Measurements from ENCODE around the gene SMOC1.

Gene SMOC1

GRCh38 chr14:69863083-69863482, 16.1 kb upstream of the SMOC1 start:
- no peak for DNase-seq (ENCODE audit: low read depth in 2 of 2)

GRCh38 chr14:69865701-69866365, 13.4 kb upstream of the SMOC1 start:
- no peak for DNase-seq (ENCODE audit: low read depth in 2 of 2)

GRCh38 chr14:69868363-69868963, 10.8 kb upstream of the SMOC1 start:
- no peak for DNase-seq (ENCODE audit: low read depth in 2 of 2)

- no peak for DNase-seq (ENCODE audit: low read depth in 2 of 2)
These were observed 8.6 kb upstream of the SMOC1 start for GRCh38 chr14:69870613-69871012.

- no peak for DNase-seq (ENCODE audit: low read depth in 2 of 2)
These were observed 5.1 kb upstream of the SMOC1 start for GRCh38 chr14:69873877-69874780.

GRCh38 chr14:69876221-69876847, 2.9 kb upstream of the SMOC1 start:
- no peak for DNase-seq (ENCODE audit: low read depth in 2 of 2)

- DNase-seq (ENCODE audit: low read depth in 2 of 2): no peak
These were observed 2.3 kb upstream of the SMOC1 start for GRCh38 chr14:69876848-69877306.

- DNase-seq (ENCODE audit: low read depth in 2 of 2): no peak
These were observed 1.7 kb upstream of the SMOC1 start for GRCh38 chr14:69877492-69877891.

- no peak for DNase-seq (ENCODE audit: low read depth in 2 of 2)
These were observed 965 bp upstream of the SMOC1 start for GRCh38 chr14:69878251-69878650.

- no peak for DNase-seq (ENCODE audit: low read depth in 2 of 2)
These were observed 850 bp downstream of the SMOC1 start for GRCh38 chr14:69880044-69880487.

- DNase-seq (ENCODE audit: low read depth in 2 of 2): no peak
These were observed 1.7 kb downstream of the SMOC1 start for GRCh38 chr14:69880893-69881292.

- DNase-seq (ENCODE audit: low read depth in 2 of 2): no peak
These were observed 3.1 kb downstream of the SMOC1 start for GRCh38 chr14:69882116-69882864.

GRCh38 chr14:69882915-69883314, 3.7 kb downstream of the SMOC1 start:
- DNase-seq (ENCODE audit: low read depth in 2 of 2): no peak

- DNase-seq (ENCODE audit: low read depth in 2 of 2): no peak
These were observed 7.4 kb downstream of the SMOC1 start for GRCh38 chr14:69886453-69887242.

- DNase-seq (ENCODE audit: low read depth in 2 of 2): no peak
These were observed 8.8 kb downstream of the SMOC1 start for GRCh38 chr14:69887740-69888657.

GRCh38 chr14:69891422-69891821, 12.2 kb downstream of the SMOC1 start:
- DNase-seq (ENCODE audit: low read depth in 2 of 2): no peak

- DNase-seq (ENCODE audit: low read depth in 2 of 2): no peak
These were observed 15.9 kb downstream of the SMOC1 start for GRCh38 chr14:69895109-69895508.

- DNase-seq (ENCODE audit: low read depth in 2 of 2): no peak
These were observed 16.9 kb downstream of the SMOC1 start for GRCh38 chr14:69896080-69896479.

- DNase-seq (ENCODE audit: low read depth in 2 of 2): no peak
These were observed 17.8 kb downstream of the SMOC1 start for GRCh38 chr14:69896972-69897371.

Measured in stimulated activated CD8-positive, alpha-beta memory T cell treated with anti-CD3 and anti-CD28 coated beads, Interleukin-2, amount 100 ng/mL, for 1 hour (primary cell).